22Rv1 (cell line): ENCODE measurements around the gene TAGLN3.
"Not testable (repeated sequence)": the region's sequence is repeated elsewhere in the genome, so short reads cannot be mapped to it uniquely, and the experiment has no call there.

Experiments
- H3K27ac ChIP-seq: fragments of 450-650 bp; 2 replicates; pipeline ENCODE4 v1.5.1; 2017
- ZFX ChIP-seq: fragments of 450-650 bp; IDR thresholded peaks from 2 replicates; pipeline ENCODE4 v1.6.1; 2017; ENCODE audit warnings: antibody characterized with exemption, borderline replicate concordance
- TF ChIP-seq, protein P1 (sequence below): fragments of 450-650 bp; IDR thresholded peaks from 2 replicates; pipeline ENCODE4 v1.5.1; 2017; ENCODE audit warnings: mild to moderate bottlenecking

TAGLN3 gene

DNA sequence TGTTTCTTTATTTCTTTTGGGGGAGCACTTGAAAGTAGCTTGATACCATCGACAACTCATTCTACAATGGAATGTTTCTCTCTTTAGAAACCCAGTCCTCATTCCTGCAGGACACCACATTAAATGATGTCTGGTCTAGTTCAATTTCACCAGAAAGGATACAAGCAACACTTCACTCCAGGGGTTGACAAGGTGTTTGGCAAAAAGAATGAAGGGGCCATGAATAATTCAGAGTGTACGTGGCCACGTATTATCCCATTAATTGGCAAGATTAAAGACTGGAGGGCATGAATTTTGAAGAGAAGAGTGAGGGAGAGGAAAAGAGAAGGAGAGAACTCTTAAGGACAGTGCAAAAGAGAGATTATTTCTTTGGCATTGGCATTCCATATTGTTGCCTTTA is 36.5 kb downstream of the TAGLN3 start:
- H3K27ac ChIP-seq, result no peak overlapping the region
- TF ChIP-seq, protein P1, sequence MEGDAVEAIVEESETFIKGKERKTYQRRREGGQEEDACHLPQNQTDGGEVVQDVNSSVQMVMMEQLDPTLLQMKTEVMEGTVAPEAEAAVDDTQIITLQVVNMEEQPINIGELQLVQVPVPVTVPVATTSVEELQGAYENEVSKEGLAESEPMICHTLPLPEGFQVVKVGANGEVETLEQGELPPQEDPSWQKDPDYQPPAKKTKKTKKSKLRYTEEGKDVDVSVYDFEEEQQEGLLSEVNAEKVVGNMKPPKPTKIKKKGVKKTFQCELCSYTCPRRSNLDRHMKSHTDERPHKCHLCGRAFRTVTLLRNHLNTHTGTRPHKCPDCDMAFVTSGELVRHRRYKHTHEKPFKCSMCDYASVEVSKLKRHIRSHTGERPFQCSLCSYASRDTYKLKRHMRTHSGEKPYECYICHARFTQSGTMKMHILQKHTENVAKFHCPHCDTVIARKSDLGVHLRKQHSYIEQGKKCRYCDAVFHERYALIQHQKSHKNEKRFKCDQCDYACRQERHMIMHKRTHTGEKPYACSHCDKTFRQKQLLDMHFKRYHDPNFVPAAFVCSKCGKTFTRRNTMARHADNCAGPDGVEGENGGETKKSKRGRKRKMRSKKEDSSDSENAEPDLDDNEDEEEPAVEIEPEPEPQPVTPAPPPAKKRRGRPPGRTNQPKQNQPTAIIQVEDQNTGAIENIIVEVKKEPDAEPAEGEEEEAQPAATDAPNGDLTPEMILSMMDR, result no peak
- TF ChIP-seq ZFX, result no peak

DNA sequence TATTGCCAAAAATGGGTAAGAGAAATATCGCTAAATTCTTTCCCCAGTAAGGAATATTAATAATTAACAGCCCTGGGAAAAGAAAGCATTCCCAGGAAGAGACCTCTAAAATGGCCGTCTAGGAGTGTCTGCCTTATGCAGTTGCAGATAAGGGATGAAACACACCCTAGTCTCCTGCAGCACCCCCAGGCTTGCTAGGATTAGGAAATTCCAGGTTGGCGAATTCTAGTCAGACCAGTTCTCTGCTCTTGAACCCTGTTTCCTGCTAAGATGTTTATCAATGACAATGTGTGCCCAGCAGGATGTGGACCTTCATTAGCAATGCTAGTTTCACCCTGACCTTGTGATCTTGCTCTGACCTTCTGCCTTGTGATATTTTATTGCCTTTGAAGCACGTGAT is 38.5 kb downstream of the TAGLN3 start:
- not testable (repeated sequence) for H3K27ac ChIP-seq

DNA sequence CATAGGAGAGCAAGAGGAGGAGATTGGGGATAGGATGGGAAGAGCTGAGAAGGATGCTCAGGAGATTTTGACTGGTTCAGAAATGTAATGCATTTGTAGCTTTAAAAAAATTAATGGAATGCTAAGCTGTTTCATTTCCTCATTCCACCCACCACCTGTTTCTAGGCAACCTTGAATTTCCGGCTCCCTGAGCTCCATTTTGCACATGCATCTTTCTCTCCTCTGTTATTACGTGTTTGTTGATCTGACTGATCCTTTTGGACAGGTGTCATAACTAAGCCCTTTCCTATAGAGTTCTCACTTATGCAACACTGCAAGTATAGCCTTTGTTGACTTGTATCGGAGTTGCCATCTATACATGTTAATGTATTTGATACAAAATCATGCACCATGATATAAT is 40.1 kb downstream of the TAGLN3 start:
- H3K27ac ChIP-seq, result no peak overlapping the region
- TF ChIP-seq, protein P1, result no peak
- no peak for TF ChIP-seq ZFX

DNA sequence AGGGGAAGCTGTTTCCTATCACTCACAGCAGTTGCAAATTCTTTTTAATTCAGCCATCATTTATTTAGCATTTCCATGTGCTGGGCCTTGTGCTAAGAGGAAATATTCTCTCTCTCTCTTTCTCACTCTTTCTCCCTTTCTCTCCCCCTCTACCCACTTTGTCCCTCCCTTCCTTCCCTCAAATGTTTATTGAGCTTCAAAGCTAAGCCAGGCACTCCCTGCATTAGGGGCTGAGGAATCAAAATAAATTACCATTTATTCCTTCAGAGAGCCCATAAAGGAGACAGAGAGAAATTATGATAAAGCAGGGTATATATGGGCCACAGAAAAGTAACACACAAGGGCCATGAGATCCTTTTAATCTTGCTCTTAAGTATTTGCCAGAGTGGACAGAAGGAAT is 42.6 kb downstream of the TAGLN3 start:
- H3K27ac ChIP-seq, result no peak overlapping the region
- TF ChIP-seq, protein P1, result no peak
- no peak for TF ChIP-seq ZFX

DNA sequence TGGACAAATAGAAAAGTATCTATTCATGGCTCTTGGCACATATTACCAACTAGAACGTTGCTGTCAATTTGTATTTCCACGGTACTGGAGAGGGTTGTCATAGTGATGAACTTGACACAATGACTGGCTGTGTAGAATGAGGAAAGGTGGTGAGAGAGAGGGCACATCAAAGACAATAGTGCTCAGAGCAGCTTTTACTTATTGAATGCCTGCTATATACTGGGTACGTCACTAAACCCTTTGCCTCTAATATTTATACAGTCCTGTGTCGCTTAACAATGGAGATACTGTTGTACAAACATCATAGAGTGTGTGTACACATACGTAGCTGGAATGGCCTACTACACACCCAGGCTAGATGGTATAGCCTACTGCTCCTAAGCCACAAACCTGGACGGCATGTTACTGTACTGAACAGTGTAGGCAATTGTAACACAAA is 44.1 kb downstream of the TAGLN3 start:
- TF ChIP-seq ZFX, result no peak
- TF ChIP-seq, protein P1, result no peak

DNA sequence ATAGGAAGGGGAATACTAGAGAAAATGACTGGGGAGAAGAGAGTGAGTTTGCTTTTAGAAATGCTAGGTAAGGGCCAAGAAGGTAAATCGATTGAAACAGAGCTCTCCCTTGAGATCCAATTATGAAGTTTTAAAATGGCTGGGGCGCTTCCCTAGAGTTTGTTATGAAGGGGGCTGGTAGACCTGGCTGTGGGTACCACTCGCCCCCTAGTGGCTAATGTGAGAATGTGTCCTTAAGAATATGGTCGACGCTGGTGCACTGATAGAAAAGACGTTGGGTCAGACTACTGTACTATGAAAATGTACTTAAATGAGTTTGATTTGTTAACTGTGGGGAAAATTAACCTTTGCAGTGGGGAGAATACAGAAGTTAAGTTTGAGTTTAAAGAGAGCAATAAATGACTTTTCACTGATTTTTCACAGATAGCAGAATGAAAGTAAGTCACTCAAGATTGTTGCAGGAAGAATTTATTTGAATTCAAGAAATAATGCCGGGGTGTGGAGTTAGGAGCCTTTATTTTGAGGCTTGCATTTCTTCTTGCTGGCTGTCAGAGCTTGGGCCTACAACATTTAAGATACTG is 45.0 kb downstream of the TAGLN3 start:
- no peak for TF ChIP-seq ZFX
- TF ChIP-seq, protein P1, result peak; percentile 96
- no peak overlapping the region for H3K27ac ChIP-seq

More for the DNA sequence above, 44.1 kb downstream of the TAGLN3 start:
- H3K27ac ChIP-seq, result no peak overlapping the region

DNA sequence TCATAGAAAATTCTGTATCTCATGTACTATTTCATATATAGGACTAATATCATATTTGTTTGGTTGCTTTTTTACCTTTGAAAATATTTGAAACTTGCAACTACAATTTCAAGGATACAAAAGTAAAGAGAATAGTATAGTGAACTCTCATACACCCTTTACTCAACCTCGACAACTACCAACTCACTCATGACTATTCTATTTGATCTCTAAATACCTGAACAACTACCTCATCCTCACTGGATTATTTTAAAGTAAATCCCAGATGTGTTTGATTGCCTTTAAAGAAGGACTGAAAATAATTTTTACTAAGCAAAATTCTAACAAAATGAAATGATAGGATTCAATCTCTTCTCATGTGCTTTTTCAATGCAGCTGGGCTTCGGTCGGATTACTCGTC is 47.9 kb downstream of the TAGLN3 start:
- TF ChIP-seq, protein P1, result no peak
- no peak for TF ChIP-seq ZFX
- no peak overlapping the region for H3K27ac ChIP-seq

DNA sequence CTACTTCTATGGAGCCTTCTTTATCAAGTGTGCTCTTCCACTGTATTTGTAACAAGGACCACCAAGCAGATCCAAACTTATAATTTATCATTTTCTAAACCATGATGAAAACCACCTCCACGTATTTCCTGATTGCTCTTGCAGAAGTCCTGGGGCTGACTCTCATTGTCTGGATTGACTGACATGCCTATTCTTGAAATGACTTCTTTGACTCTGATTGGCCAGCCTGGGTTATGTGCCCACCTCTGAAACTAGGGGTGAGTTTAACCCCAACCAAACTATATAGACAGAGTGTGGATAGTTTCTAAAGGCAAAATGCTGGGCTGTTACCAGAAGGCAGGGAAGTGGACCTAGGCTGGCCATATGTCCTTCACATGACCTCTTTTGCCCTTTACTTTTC is 48.5 kb downstream of the TAGLN3 start:
- TF ChIP-seq, protein P1, result no peak
- H3K27ac ChIP-seq, result no peak overlapping the region
